Sigmoid colon (tissue), 7 donors: ENCODE data around the gene IL10RA. TPM values are rescaled to one million over a fixed set of nuclear protein-coding genes. Genes with fewer than 3 reads are reported as not detected.

Experiments
- DNase-seq: peaks from one replicate; pipeline ENCODE4 v3.0.0-alpha.2; 2019
- H3K27ac ChIP-seq, 4 donors: fragments of 200-600 bp; sonication (generic); one replicate each; pipeline ENCODE4 v1.5.1; 2016 to 2019; ENCODE audit warnings: mild to moderate bottlenecking in 1 of 4
- H3K27me3 ChIP-seq, 3 donors: fragments of 200-600 bp; sonication (generic); one replicate each; pipeline ENCODE4 v1.5.1; 2019; ENCODE audit warnings: mild to moderate bottlenecking in 1 of 3
- H3K36me3 ChIP-seq, 4 donors: fragments of 200-600 bp; sonication (generic); one replicate each; pipeline ENCODE4 v1.5.1; 2016 to 2019
- H3K4me1 ChIP-seq, 4 donors: fragments of 200-600 bp; sonication (generic); one replicate each; pipeline ENCODE4 v1.5.1; 2017 to 2019
- H3K4me3 ChIP-seq, 4 donors: fragments of 200-600 bp; sonication (generic); one replicate each; pipeline ENCODE4 v1.5.1; 2017 to 2019; ENCODE audit warnings: mild to moderate bottlenecking in 2 of 4, moderate library complexity in 1 of 4
- H3K9me3 ChIP-seq, 4 donors: fragments of 200-600 bp in 3 of 4; sonication (generic) in 3 of 4; one replicate each; pipeline versions ENCODE4 v1.5.1 to v1.6.1; 2013 to 2019
- EP300 ChIP-seq, 4 donors: sonication (generic); formaldehyde crosslinking; IDR thresholded peaks; one replicate each; pipeline ENCODE4 v1.6.1; 2017; ENCODE audit warnings: antibody characterized with exemption in 4 of 4
- POLR2A ChIP-seq, 2 donors: fragments of 450-650 bp; IDR thresholded peaks; one replicate each; pipeline ENCODE4 v1.6.1; 2016; ENCODE audit warnings: antibody characterized with exemption in 2 of 2, mild to moderate bottlenecking in 2 of 2, moderate library complexity in 2 of 2
- POLR2AphosphoS5 ChIP-seq, 4 donors: sonication (generic); formaldehyde crosslinking; IDR thresholded peaks; one replicate each; pipeline ENCODE4 v1.6.1; 2017; ENCODE audit warnings: antibody characterized with exemption in 4 of 4
- WGBS, 2 donors: extraction: QIAGEN DNeasy Blood & Tissue Kit; methylation state at CpG; one replicate each; pipeline ENCODE4 v1.1.7; 2013; 5-methylcytosine and 5-hydroxymethylcytosine counted together
- intact Hi-C: fragments of 100-400 bp; cut with DNase I; formaldehyde crosslinking; loops from one replicate; pipeline ENCODE4 v1.15.1; 2023
- polyA plus RNA-seq, 3 donors: library from polyadenylated mRNA; stranded (reverse); fragments of 200-250 nt; gene quantifications; one replicate each; pipeline ENCODE4 v1.2.3, GENCODE V29; 2013
- total RNA-seq, 4 donors: library from RNA; depleted of rRNA; stranded (reverse); fragments of >200 nt; gene quantifications; one replicate each; pipeline ENCODE4 v1.1.0, GENCODE V29; 2016
- TF ChIP-seq, protein P1 (sequence below), 4 experiments: fragments of 450-650 bp in 3 of 4; fragments of 200-600 bp in 1 of 4; IDR thresholded peaks; one replicate each; pipeline ENCODE4 v1.5.1; 2016 to 2019; ENCODE audit warnings: antibody characterized with exemption in 4 of 4, mild to moderate bottlenecking in 3 of 4, moderate library complexity in 2 of 4
- donor health status: healthy with polysubstance abuse.
- donor health status: Bipolar disorder and iron deficiency.
- donor health status: healthy.

Gene IL10RA
- total and polyA plus RNA-seq, 7 donors, result 4.2 to 29.6 (median 14.8) TPM

DNA sequence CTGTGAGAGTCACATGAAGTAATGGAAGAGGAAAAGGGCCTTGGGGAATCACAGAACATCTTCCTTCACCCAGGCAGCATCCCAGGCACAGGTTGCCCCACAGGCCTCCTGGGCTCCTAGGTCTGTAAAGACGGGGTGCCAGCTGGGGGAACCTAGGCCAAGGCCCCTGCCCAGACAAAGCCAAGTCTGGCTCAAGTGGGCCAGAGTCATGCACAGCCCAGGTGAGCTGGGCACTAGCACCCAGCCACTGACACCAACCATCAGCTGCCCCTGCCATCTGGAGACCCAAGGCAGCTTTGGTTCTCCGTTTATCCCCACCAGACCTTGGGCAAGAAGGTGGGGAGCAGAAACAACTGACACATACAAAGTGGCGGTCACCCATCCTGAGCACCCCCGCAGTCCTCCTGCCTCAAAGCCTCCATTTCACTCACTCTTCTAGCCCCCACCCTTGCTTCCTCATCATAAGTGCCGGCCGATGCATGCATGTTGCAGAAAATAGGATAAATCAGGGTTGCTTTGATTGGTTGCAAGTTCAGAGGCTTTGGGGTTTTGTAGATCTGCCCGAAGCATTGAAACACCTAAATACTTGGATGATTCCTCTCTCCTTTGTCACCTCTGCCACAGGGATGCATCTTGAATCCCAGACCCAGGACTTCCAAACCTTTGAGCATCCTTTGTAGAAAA is 64.2 kb downstream of the IL10RA start:
- no peak for TF ChIP-seq POLR2AphosphoS5 (IDR thresholded peaks at IDR 0.05)
- TF ChIP-seq POLR2A (IDR thresholded peaks at IDR 0.05), result no peak
- TF ChIP-seq, protein P1, sequence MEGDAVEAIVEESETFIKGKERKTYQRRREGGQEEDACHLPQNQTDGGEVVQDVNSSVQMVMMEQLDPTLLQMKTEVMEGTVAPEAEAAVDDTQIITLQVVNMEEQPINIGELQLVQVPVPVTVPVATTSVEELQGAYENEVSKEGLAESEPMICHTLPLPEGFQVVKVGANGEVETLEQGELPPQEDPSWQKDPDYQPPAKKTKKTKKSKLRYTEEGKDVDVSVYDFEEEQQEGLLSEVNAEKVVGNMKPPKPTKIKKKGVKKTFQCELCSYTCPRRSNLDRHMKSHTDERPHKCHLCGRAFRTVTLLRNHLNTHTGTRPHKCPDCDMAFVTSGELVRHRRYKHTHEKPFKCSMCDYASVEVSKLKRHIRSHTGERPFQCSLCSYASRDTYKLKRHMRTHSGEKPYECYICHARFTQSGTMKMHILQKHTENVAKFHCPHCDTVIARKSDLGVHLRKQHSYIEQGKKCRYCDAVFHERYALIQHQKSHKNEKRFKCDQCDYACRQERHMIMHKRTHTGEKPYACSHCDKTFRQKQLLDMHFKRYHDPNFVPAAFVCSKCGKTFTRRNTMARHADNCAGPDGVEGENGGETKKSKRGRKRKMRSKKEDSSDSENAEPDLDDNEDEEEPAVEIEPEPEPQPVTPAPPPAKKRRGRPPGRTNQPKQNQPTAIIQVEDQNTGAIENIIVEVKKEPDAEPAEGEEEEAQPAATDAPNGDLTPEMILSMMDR (IDR thresholded peaks at IDR 0.05), result no peak
- TF ChIP-seq EP300 (IDR thresholded peaks at IDR 0.05), result no peak
- Histone ChIP-seq H3K4me3 (no peak overlapping the region), H3K9me3 (no peaks in the 10 kb centered on the region), H3K27me3 (no peaks in the 10 kb centered on the region), H3K36me3 (no peaks in the 10 kb centered on the region), H3K27ac (no peak overlapping the region), H3K4me1 (no peaks in the 10 kb centered on the region)
- DNase-seq, result no peak
- 91 to 93% methylated on average over 7 of the region's 7 CpGs for WGBS, 2 donors
- intact Hi-C loops, result loop anchor here (5.0 kb wide), 2 partner anchors 103 to 623 kb away; no protein-coding TSS in a partner anchor

Other genes starting within 250 kb of the IL10RA start
- gene DSCAML1, start 189.2 kb upstream of the IL10RA start, total RNA-seq, result 1 to 10 TPM; 1.1 to 7.5 (median 2.2) TPM
- 1 to 10 TPM in 1 of 3 donors, under 1 TPM in 2; under 0.01 to 1.2 (median 0.23) TPM for gene DSCAML1, start 189.2 kb upstream of the IL10RA start, polyA plus RNA-seq
- 1 to 10 TPM; 3.2 to 6.6 (median 4.4) TPM for gene FXYD2, start 161.7 kb upstream of the IL10RA start, total RNA-seq
- gene FXYD2, start 161.7 kb upstream of the IL10RA start, polyA plus RNA-seq, result 1 to 10 TPM in 2 of 3 donors, not detected in 1; 3.6 to 4.2 TPM
- gene FXYD6, start 109.7 kb upstream of the IL10RA start, total RNA-seq, result 100 to 1,000 TPM; 243 to 305 (median 271) TPM
- 10 to 100 TPM; 12.3 to 46.4 (median 31.2) TPM for gene FXYD6, start 109.7 kb upstream of the IL10RA start, polyA plus RNA-seq
- gene TMPRSS13, start 57.0 kb upstream of the IL10RA start, total RNA-seq, result not detected
- gene TMPRSS13, start 57.0 kb upstream of the IL10RA start, polyA plus RNA-seq, result 1 to 10 TPM in 2 of 3 donors, not detected in 1; 1.4 to 1.6 TPM
- gene TMPRSS4, start 90.7 kb downstream of the IL10RA start, total RNA-seq, result 1 to 10 TPM in 1 of 4 donors, not detected in 3; 1.4 TPM
- gene TMPRSS4, start 90.7 kb downstream of the IL10RA start, polyA plus RNA-seq, result 100 to 1,000 TPM in 2 of 3 donors, 10 to 100 TPM in 1; 68.5 to 134 (median 101) TPM
- not detected for gene SMIM35, start 100.6 kb downstream of the IL10RA start, total RNA-seq
- under 1 TPM in 1 of 3 donors, not detected in 2; 0.28 TPM for gene SMIM35, start 100.6 kb downstream of the IL10RA start, polyA plus RNA-seq
- 1 to 10 TPM; 1.3 to 2.2 (median 1.5) TPM for gene SCN4B, start 166.4 kb downstream of the IL10RA start, total RNA-seq
- 1 to 10 TPM in 2 of 3 donors, under 1 TPM in 1; 0.92 to 1.3 (median 1.2) TPM for gene SCN4B, start 166.4 kb downstream of the IL10RA start, polyA plus RNA-seq
- 1 to 10 TPM in 3 of 4 donors, under 1 TPM in 1; 0.95 to 1.7 (median 1.2) TPM for gene SCN2B, start 190.2 kb downstream of the IL10RA start, total RNA-seq
- under 1 TPM; 0.23 to 0.74 (median 0.60) TPM for gene SCN2B, start 190.2 kb downstream of the IL10RA start, polyA plus RNA-seq
- 1 to 10 TPM; 3.3 to 6.1 (median 5.6) TPM for gene JAML, start 238.6 kb downstream of the IL10RA start, total RNA-seq
- gene JAML, start 238.6 kb downstream of the IL10RA start, polyA plus RNA-seq, result 10 to 100 TPM in 2 of 3 donors, 1 to 10 TPM in 1; 9.0 to 35.1 (median 16.5) TPM